ENCODE results near the gene PFKM. TPM values are rescaled to one million over a fixed set of nuclear protein-coding genes. Genes with fewer than 3 reads are reported as not detected.

The PFKM gene
- total and polyA plus RNA-seq, 9 of the 15 experiments (the other 6 are each of a cell fraction or from before 2014, with no cell fraction given) = 16.5 to 39.9 (median 31.7) TPM

DNA sequence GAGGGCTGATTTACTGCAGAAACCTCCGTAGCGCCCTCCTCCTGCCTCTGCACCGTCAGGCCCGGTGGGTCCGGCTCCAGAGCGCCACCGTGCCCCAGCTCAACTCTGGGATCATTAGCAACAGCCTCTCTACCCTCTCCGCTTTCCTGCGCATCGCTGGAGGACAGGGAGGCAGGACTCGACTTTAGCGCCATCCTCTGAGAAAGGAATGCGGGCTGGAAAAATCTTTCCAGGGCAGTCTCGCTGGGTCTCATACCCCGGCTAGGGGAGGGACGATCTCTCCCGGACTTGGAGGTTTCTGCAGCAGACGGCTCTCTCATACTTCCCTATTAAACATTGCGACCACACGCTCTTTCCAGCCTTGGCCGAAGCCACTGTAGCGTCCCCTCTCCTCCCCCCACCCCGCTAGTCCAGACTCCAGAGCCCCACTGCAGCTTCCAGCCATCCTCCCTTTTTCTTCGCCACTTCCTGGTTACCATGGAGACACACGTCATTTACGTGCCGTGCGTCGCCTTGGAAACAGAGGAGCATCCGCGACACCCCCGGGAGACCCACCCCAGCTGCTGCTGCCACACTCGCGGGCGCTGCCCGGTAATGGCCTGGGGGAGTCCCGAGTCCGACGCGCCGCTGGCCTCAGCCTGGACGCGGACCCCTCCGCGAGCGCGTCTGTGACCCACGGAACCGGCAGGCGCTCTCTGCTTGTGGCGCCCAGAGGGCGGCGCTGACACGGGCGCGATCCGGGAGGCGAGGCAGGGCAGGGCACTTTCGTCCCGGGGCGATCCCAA is 64.1 kb downstream of the PFKM start, which contains the start of gene CCDC184 (continued):
- TF ChIP-seq, protein P1, sequence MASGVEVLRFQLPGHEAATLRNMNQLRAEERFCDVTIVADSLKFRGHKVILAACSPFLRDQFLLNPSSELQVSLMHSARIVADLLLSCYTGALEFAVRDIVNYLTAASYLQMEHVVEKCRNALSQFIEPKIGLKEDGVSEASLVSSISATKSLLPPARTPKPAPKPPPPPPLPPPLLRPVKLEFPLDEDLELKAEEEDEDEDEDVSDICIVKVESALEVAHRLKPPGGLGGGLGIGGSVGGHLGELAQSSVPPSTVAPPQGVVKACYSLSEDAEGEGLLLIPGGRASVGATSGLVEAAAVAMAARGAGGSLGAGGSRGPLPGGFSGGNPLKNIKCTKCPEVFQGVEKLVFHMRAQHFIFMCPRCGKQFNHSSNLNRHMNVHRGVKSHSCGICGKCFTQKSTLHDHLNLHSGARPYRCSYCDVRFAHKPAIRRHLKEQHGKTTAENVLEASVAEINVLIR (CRISPR knock-in tag; IDR thresholded peaks at IDR 0.05) = 0 out of 2 replicates have a peak, but pooled peaks have one; percentile 29
- peak; percentile 50 for TF ChIP-seq ZBTB40 (IDR thresholded peaks at IDR 0.05)
- TF ChIP-seq ZBTB40 (CRISPR knock-in tag; IDR thresholded peaks at IDR 0.05) = no peak
- TF ChIP-seq, protein P2, sequence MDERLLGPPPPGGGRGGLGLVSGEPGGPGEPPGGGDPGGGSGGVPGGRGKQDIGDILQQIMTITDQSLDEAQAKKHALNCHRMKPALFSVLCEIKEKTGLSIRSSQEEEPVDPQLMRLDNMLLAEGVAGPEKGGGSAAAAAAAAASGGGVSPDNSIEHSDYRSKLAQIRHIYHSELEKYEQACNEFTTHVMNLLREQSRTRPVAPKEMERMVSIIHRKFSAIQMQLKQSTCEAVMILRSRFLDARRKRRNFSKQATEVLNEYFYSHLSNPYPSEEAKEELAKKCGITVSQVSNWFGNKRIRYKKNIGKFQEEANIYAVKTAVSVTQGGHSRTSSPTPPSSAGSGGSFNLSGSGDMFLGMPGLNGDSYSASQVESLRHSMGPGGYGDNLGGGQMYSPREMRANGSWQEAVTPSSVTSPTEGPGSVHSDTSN (CRISPR knock-in tag; IDR thresholded peaks at IDR 0.05; ENCODE audit: low read depth) = no peak
- TF ChIP-seq, protein P2 (tag; conservative IDR thresholded peaks at IDR 0.05; ENCODE audit: low read depth) = no peak
- TF ChIP-seq GABPB2 (CRISPR knock-in tag; conservative IDR thresholded peaks at IDR 0.05) = no peak
- TF ChIP-seq, protein P3, sequence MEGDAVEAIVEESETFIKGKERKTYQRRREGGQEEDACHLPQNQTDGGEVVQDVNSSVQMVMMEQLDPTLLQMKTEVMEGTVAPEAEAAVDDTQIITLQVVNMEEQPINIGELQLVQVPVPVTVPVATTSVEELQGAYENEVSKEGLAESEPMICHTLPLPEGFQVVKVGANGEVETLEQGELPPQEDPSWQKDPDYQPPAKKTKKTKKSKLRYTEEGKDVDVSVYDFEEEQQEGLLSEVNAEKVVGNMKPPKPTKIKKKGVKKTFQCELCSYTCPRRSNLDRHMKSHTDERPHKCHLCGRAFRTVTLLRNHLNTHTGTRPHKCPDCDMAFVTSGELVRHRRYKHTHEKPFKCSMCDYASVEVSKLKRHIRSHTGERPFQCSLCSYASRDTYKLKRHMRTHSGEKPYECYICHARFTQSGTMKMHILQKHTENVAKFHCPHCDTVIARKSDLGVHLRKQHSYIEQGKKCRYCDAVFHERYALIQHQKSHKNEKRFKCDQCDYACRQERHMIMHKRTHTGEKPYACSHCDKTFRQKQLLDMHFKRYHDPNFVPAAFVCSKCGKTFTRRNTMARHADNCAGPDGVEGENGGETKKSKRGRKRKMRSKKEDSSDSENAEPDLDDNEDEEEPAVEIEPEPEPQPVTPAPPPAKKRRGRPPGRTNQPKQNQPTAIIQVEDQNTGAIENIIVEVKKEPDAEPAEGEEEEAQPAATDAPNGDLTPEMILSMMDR (IDR thresholded peaks at IDR 0.05 in 2 of 3, conservative IDR thresholded peaks at IDR 0.05 in 1 of 3; ENCODE audit: insufficient read depth in 2 of 3, low read depth in 1 of 3, low read length in 3 of 3) = peak; percentile 49 to 63 (median 58)
- peak in 1 of 2 experiments; percentile 94; a peak in 2 of 4 replicates for TF ChIP-seq CSDE1 (IDR thresholded peaks at IDR 0.05)
- TF ChIP-seq CTBP1 (IDR thresholded peaks at IDR 0.05; ENCODE audit: borderline replicate concordance) = peak; percentile 91
- TF ChIP-seq MTA3 (IDR thresholded peaks at IDR 0.05; ENCODE audit: borderline replicate concordance) = 0 out of 2 replicates have a peak, but pooled peaks have one; percentile 55
- peak; percentile 99 for TF ChIP-seq ZNF12 (CRISPR knock-in tag; IDR thresholded peaks at IDR 0.05)
- no peak for TF ChIP-seq KAT2B (IDR thresholded peaks at IDR 0.05; ENCODE audit: low read depth, low read length)
